K562 (cell line): ENCODE data around the gene EPHA2.

ENCODE experiments used
- CEBPG ChIP-seq, 3 experiments: fragments of 200-800 bp in 1 of 3; sonication (Bioruptor generic) in 1 of 3; sonication (generic) in 1 of 3; formaldehyde crosslinking in 1 of 3; IDR thresholded peaks in 2 of 3; conservative IDR thresholded peaks in 1 of 3; 2 replicates each; pipeline versions ENCODE4 v1.6.1 to v1.8.0; 2016 to 2022; ENCODE audit warnings: missing compliant biosample characterization in 2 of 3, missing genetic modification characterization in 2 of 3, mild to moderate bottlenecking in 1 of 3, missing genetic modification reagents in 1 of 3
- CLOCK ChIP-seq: fragments of 250-450 bp; sonication (Bioruptor Pico); IDR thresholded peaks from 2 replicates; pipeline ENCODE4 v1.4.0; 2020; ENCODE audit warnings: mild to moderate bottlenecking, moderate library complexity, borderline replicate concordance
- CTCF ChIP-seq, 3 experiments: IDR thresholded peaks in 2 of 3; conservative IDR thresholded peaks in 1 of 3; 2 replicates each; pipeline ENCODE4 v1.5.1; 2011 to 2012; ENCODE audit warnings: low read length in 3 of 3, mild to moderate bottlenecking in 3 of 3, control low read depth in 2 of 3, improper control_type of control experiment in 1 of 3, inconsistent platforms in 1 of 3, low read depth in 1 of 3, mixed read lengths in 1 of 3, moderate library complexity in 1 of 3; ENCODE audit not compliant: insufficient read depth in 2 of 3
- ETS1 ChIP-seq: conservative IDR thresholded peaks from 2 replicates; pipeline ENCODE4 v1.6.1; 2011; ENCODE audit warnings: low read depth, mild to moderate bottlenecking, low read length; ENCODE audit not compliant: control insufficient read depth
- ID3 ChIP-seq, 2 experiments: fragments of 250-450 bp in 1 of 2; fragments of 450-650 bp in 1 of 2; sonication (Bioruptor Pico) in 1 of 2; IDR thresholded peaks; 2 replicates each; pipeline versions ENCODE4 v1.6.1 to v1.8.0; 2016 to 2021; ENCODE audit warnings: mild to moderate bottlenecking in 2 of 2, moderate library complexity in 2 of 2, missing compliant biosample characterization in 1 of 2, missing genetic modification characterization in 1 of 2
- MYC ChIP-seq, 2 experiments: fragments of 250-450 bp in 1 of 2; sonication (Bioruptor Pico) in 1 of 2; IDR thresholded peaks; 2 replicates each; pipeline versions ENCODE4 v1.5.1 to v1.6.1; 2012 to 2021; ENCODE audit warnings: low read depth in 2 of 2, borderline replicate concordance in 1 of 2, improper control_type of control experiment in 1 of 2, low read length in 1 of 2, mild to moderate bottlenecking in 1 of 2, moderate library complexity in 1 of 2
- PATZ1 ChIP-seq: fragments of 250-450 bp; sonication (Bioruptor Pico); IDR thresholded peaks from 2 replicates; pipeline ENCODE4 v1.5.0; 2020; ENCODE audit warnings: mild to moderate bottlenecking, borderline replicate concordance
- POLR2A ChIP-seq: fragments of 450-650 bp; conservative IDR thresholded peaks from 2 replicates; pipeline ENCODE4 v1.6.1; 2016
- RCOR1 ChIP-seq, 2 experiments: IDR thresholded peaks; 2 replicates each; pipeline ENCODE4 v1.6.1; 2012; ENCODE audit warnings: low read depth in 2 of 2, low read length in 2 of 2, borderline replicate concordance in 1 of 2, improper control_type of control experiment in 1 of 2
- SREBF2 ChIP-seq: sonication (generic); formaldehyde crosslinking; IDR thresholded peaks from 2 replicates; pipeline ENCODE4 v1.4.0; 2020; ENCODE audit warnings: mild to moderate bottlenecking, missing genetic modification reagents
- SUPT5H ChIP-seq: fragments of 450-650 bp; IDR thresholded peaks from 2 replicates; pipeline ENCODE4 v1.6.1; 2016

GRCh38 chr1:16129921-16130543 is 25.8 kb downstream of the EPHA2 start:
- TF ChIP-seq CTCF (IDR thresholded peaks at IDR 0.05 in 2 of 3, conservative IDR thresholded peaks at IDR 0.05 in 1 of 3; ENCODE audit: insufficient read depth in 2 of 3, low read depth in 1 of 3, low read length in 3 of 3), result no peak
- TF ChIP-seq ETS1, result no peak
- TF ChIP-seq ID3 (CRISPR knock-in tag; IDR thresholded peaks at IDR 0.05), result no peak
- no peak for TF ChIP-seq ID3 (tag; IDR thresholded peaks at IDR 0.05)
- TF ChIP-seq CLOCK (CRISPR knock-in tag), result no peak
- TF ChIP-seq CEBPG (CRISPR knock-in tag; IDR thresholded peaks at IDR 0.05), result no peak
- no peak for TF ChIP-seq CEBPG (tag; conservative IDR thresholded peaks at IDR 0.05 in 1 of 2, IDR thresholded peaks at IDR 0.05 in 1 of 2)
- no peak for TF ChIP-seq POLR2A
- TF ChIP-seq PATZ1, result no peak
- no peak for TF ChIP-seq SREBF2 (CRISPR knock-in tag)
- TF ChIP-seq RCOR1 (IDR thresholded peaks at IDR 0.05; ENCODE audit: borderline replicate concordance in 1 of 2, low read depth in 2 of 2, low read length in 2 of 2), result no peak
- no peak for TF ChIP-seq MYC (IDR thresholded peaks at IDR 0.05; ENCODE audit: low read depth, low read length)
- no peak for TF ChIP-seq MYC (CRISPR knock-in tag; IDR thresholded peaks at IDR 0.05; ENCODE audit: borderline replicate concordance, low read depth)
- TF ChIP-seq SUPT5H, result no peak
